8988T (cell line): ENCODE measurements around the gene MKKS.

ENCODE experiments used
- DNase-seq: peaks from one replicate; pipeline ENCODE4 v3.0.0; 2011

Gene MKKS

DNA sequence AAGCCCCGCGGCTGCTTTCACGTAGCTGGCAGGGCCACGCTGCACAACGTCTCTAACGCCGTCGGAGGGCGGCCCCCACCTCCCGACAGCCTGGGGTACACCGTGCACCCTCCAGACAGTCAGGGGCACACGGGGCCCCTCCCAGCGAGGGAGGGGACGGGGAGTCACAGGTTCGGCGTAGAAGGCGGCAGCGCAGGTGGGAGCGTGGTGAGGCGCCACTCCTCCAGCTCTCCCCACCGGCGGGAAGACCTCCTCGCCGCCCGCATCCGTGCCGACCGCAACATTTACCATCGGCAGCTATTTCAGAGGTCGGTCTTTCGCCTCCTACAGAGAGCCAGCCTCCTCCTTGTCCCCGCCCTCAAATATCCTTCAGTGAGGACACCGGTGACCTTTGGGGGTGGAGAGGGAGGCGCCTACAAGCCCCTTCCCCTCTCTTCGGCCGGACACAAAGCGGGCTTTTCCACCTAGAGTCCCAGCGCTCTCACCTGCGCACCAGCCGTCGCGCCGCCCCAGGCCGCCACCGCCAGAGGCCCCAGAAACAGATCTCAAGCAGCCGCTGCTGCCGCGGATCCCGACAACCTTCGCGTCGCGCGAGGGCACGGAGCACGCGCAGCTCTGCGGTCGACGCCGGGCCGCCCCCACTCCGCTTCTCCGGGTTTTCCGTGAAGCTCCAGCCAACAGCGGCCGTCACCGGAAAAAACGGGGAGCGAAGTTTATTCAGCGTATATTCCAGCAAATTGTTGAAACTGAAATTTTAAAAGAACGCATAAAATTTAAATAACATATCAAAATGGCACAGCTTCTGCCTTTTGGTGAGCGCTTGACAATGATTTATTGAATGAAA lies at the start of gene MKKS:
MKKS (minus strand) TSS at position 600 of the 844 bp plus-strand sequence. CDS start 20,708 bp downstream, outside the sequence.
- peak; percentile 68 for DNase-seq

DNA sequence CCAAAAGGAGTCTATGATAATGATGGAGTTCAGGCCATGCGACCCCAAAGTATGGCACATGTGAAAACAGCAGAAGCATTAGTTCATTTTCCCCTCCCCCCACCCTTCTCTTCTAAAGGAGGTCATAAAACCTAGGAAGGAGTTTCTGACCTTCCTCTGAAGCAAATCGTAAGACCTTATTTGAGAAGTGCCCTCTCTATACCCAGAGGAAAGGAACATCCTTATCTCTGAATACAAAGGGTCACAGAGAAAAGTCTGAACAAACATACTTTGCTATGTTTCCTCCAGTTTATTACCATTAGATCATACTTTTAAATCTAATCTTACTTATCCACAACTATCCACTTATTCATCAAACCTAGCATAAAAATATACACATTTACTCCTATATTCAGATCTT lies 49.7 kb upstream of the MKKS start:
- DNase-seq: no peak

DNA sequence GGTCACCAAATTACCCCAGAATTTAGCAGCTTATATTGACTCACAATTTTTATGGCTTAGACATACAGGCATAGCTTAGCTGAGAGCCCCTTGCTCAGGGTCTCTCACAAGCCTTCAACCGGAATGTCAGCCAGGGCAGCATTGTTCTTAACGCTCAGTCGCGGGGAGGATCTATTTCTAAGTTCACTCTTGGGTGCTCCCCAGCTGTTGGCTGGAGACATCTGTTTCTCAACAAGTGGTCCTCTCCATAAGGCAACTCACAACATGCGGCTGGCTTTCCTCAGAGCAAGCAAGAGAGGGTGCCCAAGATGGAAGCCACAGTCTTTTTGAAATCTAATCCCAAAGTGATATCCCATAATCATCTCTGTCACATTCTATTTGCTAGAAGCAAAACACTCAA lies 47.7 kb upstream of the MKKS start:
- no peak for DNase-seq

DNA sequence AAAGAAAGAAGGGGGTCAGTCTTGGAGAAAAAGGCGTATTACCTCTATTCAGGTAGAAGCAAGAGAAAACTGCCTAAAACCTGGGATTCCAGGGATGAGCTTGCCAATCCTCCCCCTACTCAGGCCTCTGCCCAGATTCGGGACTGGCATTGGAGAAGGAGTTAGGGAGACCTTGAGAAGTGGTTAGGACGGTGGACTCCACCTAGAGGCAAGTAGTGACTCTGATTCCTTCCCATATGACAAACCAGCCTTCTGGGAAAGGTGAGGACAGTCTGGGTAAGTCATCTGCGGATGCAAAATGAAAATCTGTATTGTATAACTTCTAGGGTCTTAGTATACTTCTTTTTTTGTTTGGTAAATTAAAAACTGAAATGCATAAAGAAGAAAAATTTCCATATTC lies 44.9 kb upstream of the MKKS start:
- DNase-seq: no peak

DNA sequence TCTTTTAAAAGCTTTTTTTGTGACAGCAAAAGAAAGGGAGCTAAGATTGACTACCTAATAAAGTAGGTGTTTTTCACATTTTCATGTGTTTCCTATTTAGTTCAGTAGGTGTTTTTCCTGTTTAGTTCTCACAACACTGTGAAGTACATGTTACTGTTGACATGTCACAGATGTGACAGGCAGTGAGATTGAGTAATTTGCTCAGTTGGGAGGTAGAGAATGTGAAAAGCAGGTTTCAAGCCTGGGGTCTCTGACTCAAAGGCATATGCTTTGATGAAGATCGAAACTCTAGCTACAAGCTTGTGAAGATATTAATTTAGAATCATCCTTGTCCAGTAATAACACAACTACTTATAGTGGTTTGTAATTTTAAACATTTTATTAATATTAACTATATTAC lies 44.2 kb upstream of the MKKS start:
- no peak for DNase-seq

DNA sequence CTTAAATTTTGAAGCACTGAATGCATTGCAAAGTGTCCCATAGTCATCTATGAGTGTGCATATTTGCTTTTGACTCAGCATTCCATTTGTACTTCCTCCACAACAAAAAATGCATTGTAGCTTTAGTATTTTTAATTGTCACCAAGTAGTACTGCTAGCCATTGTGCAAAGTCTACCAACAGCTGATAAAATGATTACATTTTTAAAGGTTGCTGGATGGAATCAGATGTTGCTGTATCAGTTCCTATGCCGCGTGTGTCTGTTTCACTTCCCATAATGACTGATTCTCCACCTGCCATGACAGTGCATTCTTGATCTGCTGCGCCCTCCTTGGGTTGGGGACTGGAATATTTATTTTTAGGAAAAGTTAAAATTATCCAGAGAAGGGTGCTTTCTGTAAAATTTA lies 42.3 kb upstream of the MKKS start:
- no peak for DNase-seq

DNA sequence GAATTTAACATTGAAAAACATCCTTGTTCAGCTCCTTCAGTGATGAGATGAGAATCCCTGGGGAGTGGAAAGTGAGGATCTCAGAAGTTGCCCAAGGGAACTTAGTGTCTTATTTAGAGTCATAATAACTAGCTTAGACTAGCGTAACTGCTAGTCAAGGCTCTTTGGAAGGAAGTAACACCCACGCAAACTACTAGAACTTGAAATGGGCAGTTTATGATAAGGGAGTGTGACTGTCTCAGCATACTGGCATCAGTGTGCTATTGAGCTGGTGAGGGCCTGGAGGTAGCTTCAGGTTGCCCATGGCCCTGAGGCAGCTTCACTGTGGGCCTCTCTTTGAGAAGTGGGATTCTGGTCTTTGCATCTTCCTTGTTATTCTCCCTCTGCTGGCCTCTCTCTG lies 41.2 kb upstream of the MKKS start:
- no peak for DNase-seq

DNA sequence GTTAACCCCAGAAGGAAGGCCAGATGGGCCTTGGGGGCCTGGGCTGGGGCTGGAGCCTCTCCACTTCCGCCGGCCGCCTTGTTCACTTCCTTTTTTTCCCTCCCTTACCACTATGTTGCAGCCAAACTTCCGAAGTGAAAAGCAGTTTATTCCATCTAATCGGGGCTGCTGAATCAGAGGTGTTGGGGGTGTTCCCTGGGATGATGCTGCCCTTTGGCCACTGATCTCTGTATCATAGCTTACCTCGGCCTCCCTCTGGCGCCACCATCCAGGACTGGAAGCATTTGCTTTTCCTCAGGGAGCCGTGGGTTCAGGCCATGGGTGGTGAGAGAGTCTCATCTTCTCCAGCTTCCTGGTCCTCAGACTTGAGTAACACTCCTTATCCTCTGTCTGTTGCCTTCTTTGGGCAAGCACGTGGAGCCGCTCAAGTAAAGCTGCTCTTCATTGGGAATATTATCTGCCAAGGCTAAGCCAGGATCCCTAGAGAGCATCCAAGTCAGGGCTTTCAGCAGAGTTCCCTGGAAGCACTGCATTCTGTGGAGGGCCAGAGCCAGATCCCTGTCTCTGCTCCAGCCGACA lies 40.7 kb upstream of the MKKS start:
- DNase-seq: no peak

DNA sequence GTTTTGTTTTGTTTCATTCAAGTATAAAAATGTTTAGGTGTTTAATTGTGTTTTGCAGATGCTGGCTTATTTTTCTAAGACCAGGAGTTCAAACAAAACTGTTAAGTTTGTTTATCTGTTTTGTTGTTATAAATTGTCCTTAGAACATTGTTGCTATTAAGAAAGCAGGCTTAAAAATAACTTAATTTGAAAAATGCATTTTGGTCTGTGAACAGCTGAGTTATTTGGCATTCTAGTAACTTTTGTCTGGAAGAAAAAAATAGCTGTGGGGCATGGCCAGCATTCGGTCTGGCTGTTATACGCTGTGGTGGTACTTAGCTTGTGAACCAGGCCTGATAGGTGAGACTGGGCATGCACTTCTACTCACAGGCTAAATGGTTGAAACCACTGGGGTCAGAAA lies 38.8 kb upstream of the MKKS start:
- no peak for DNase-seq

DNA sequence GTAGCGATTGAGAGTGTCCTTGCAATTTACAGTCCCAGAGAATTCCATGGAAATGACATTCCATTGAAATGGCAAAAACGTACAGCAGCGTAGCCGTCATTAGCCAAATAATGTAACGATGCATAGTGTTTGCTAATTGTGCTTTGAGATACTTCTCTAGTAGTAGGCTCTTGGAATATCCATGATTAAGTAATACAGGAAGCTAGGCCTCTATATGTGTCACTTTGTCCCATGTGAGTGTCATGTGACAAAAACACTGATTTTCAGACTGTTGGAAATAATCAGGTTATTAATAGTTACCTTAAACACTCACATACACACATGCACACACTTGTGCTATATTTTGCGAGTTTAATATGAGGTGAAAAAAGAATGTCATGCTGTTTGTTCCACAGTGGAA lies 36.3 kb upstream of the MKKS start:
- no peak for DNase-seq

DNA sequence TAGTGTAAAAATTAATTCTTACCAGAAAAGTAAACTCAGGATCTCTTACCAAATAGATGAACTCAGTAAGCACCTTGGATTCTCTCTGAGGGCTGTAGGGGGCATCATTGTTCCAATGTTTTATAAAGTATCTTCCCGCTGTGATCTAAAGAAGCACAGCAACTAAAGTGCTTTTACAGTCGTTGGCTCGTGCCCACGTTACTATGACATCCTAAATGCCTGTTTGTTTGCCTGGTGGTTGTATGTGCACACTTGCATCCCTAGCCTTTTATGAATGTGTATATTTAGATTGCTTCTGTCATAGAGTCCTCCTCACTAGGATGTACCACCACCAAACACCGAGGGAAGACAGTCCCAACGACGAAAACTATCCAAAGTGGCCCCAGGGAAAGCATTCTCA lies 35.6 kb upstream of the MKKS start:
- peak; percentile 15 for DNase-seq

DNA sequence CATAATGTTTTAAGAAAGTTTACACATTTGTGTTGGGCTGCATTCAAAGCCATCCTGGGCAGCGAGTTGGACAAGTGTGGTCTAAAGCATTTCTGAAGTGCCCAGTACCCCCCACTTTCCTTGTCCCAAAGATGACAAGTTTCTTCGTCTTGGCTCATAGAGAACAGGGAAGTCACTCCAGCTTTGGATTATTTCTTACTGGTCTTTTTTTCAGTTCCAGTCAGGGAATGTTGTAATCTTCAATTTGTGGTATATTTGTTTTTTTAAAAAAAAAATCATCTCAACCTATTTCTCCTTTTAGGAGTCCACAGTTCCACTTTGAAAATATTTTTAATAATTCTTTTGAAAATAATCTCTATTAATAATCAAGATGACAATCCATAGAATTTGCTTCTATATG lies 35.0 kb upstream of the MKKS start:
- DNase-seq: no peak

DNA sequence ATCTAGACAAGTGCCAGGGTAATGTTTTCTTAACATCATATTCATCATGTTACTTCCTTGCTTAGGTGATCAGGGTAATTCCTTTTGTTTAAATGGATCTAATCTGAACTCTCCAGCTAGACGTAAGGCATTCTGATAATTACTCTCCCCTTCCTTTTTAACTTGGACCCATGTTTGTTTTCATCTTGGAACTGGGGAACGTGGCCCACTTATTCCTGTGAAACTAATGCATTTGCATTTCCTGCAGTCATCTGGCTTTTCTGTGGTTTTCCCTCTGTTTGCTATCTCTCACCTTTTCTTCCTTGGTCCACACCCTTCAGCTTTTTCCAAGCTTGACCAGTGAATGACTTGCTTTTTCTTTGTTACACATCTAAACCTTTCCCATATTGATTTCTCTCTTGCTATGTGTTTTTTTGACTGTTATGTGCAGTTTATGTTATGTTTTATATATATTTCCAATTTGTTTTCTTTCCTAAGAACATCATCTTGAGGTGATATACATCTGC lies 34.4 kb upstream of the MKKS start:
- no peak for DNase-seq

DNA sequence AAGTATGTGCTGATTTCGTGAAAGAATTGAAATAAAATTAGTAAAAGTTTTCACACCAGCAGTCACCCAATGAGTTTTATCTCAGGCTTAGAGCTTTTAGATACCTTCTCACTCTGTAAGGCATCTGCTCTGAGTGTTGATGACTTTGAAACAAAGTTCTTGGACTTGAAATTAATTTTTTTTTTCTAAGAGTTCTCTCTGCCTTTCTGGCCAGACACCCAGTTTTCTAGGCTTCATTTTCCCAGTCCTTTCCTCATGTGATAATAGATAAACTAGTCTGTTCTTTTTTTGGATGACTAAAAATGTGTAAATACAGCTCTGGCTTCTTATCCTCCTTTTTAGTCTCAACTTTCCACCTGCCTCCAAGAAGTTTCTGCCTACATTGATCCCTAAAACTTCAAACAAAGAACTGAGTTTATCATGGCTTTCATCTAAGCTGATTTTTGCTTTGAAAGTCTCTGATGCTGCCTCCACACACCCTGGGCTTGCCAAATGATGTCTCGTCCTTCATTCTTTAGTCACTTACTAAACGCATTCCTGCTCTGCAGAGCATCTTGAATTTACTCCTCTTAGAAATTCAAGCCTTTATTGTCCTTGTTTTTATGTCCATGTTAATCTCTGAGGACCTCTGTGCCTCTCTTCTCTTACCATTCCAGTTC lies 33.8 kb upstream of the MKKS start:
- DNase-seq: no peak

DNA sequence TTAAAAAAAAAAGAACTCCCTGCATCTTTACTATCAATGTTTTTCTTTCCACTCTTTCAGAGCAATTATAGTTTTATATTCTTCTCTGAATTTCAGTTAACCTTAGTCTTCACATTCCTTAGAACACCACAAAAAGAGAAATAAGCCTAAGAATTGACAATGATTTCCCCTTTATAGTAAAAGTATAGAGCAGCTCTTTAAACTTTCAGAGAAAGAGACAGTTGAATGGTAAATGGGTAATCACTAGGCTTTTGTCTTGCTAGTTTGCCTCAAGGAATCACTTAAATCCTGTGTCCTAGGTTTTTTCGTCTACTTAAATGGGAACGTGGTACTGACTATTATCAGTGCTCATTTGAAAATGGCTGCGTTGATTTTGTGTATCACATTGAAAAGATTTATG lies 32.8 kb upstream of the MKKS start:
- DNase-seq: no peak

DNA sequence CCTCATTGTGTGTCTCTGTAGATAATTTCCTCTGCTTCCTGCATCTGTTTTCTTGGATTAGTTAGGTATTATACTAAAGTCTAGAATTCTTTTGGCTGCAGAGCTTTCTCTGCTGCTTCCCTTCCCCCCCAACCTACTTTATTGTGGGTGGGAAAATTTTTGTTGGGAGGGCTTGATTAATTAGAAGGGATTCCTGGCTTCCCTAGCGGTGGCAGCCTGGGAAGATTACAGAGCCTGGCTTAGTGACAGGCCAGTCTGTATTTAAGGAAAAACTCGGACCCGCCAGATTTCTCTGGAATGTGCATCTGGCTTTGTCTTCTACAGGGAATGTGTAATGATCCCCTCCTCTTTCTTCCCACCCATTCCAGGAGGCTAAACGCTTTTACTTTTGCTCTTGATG lies 32.3 kb upstream of the MKKS start:
- no peak for DNase-seq

DNA sequence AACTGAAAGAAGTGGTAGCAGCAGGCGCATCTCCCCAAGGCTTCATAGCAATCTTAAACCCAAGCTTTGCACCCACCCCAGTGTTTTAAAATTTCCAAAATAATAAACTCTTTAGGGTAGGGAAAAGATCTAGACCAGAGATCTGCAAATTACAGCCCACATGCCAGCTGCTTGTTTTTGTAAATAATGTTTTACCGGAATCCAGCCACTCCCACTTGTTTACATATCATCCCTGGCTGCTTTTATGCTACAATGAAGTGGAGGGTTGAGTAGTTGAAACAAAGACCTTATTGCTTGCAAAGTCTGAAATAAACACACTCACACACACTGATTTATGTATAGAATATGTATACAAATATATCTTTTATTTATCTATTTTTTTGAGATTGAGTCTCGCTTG lies 31.1 kb upstream of the MKKS start:
- DNase-seq: no peak

DNA sequence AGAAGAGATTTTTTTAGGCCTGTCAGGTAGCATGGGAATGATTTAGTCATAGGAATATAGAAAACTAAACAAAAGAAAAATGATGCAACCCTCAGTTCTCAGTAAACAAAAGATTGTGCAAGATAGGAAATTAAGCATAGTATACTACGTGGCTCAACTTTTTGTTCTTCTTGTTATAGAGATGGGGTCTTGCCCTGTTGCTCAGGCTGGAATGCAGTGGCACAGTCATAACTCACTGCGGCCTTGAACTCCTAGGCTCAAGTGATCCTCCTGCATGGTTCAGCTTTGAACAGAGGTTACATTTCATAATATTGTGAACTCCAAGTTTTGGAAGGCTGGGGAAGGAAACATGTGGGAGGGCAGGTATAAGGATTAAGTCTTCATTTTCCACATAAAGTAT lies 29.6 kb upstream of the MKKS start:
- DNase-seq: no peak

DNA sequence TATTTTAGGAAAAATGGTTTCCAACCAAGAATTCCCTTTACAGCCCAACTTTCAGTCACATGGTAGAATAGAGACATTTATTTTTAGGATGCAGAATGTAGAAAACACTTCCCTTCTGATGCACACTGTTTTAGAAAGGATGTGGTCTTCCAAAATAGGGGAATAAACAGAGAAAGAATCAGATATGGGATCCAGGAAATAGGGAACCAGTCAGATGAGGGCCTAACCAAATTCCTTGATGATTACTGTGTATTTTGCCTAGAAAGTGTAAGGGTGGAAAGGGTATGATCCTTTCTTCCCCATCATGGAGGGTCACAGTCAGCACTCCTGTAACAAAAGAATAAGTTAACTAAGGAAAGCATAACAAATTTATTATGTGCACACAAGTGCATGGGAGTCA lies 28.5 kb upstream of the MKKS start:
- DNase-seq: no peak

DNA sequence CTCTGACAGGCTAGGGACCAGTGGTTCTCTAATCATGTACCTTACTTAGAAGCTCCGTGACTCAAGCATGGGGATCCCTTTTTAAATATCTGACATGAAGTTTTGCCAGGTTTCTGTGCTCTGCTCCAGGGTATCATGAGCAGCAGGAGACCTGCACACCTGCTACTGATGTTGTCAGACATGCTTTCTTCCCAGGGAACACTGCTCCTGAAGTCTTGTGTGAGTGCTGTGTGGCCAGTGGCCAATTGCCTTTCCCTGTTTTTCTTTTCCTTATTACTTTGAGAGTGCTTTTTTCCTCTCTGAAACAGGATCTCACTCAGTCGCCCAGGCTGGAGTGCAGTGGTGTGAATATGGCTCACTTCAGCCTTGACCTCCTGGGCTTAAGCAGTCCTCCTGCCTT lies 27.5 kb upstream of the MKKS start:
- no peak for DNase-seq

DNA sequence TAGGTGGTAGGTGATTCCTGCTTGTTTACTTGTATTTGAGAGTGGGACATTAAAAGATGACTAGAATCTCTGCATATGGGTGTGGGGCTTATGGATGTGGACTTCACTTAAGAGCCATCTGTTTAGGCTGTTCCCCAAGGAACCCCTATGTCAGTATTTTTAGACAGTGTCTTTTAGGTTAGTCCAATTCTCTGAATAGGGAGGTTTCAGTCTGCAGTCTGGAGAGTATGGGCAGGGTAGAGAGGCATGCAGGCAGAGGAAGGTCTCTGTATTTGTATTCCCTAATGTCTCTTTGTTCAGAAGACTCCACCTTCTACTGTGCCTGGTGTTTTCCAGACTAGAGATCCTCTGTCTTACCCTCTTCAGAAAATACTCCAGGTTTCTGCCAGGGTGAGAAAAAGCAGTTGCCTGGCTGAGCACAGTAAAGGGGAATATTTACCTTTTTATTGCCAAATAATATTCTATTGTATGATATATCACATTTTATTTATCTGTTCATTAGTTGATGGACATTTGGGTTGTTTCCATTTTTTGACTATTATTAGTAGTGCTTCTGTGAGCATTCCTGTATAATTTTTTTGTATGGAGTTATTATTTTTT lies 20.2 kb upstream of the MKKS start:
- no peak for DNase-seq

DNA sequence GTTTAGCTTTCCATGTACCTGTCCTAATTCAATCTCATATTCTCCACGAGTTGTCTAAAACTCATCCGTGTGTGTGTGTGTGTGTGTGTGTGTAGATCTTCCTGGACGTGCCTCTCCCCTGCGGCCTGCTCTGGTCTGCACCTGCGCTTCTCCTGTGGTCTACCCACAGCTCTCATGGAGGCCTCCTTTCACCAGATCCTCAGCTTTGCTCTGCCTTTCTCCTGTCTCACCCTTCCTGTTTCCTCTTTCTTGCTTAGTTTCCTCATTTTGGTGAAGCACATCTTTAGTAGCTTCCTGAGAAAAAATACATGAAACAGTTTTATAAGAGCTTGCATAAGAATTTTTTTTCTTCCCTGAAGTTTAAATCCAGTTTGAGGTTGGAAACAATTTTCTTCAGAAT lies 19.2 kb upstream of the MKKS start:
- no peak for DNase-seq

DNA sequence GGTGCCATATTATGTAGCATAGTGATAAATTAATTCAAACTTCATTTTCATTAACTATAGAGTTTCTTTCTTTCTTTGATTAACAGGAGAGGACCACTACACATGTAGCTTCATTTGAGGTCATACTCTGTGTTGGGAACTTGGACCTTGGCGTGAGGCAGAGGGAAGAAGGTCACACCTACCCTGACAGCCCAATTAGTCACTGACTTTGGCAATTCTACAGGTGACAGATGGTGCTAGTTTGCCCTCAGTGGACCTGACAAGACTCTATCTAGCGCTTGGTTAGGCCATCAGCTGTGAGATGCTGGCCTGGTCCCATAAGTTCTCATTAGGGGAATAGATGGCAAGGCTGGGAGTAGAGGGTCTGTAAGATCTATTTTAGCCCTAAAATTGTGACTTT lies 15.2 kb upstream of the MKKS start:
- no peak for DNase-seq
